ENCODE results near the gene SMG9.

GRCh38 chr19:43799502-43800142, 44.9 kb upstream of the SMG9 start:
- TF ChIP-seq CTCF (IDR thresholded peaks at IDR 0.05) (no peak), POLR2A (IDR thresholded peaks at IDR 0.05) (no peak)

Measured in esophagus squamous epithelium (tissue), 4 donors.